SK-N-SH (cell line): ENCODE measurements around the gene LRRC8E. TPM values are rescaled to one million over a fixed set of nuclear protein-coding genes. Genes with fewer than 3 reads are reported as not detected.

Experiments used
- CTCF ChIA-PET: fragments of 300-600, 350-600 bp; formaldehyde crosslinking; extraction: SDS; loops from one replicate; lab custom pipeline; 2021; lab: Yijun Ruan, JAX
- POLR2A ChIA-PET: fragments of 350-600 bp; sonication (Branson Sonifier 250); formaldehyde crosslinking; extraction: SDS; loops from one replicate; lab custom pipeline; 2020; ENCODE audit warnings: antibody characterized with exemption, inconsistent platforms; lab: Yijun Ruan, JAX
- DNase-seq: peaks from one replicate; pipeline ENCODE4 v3.0.0; 2012
- H2AFZ ChIP-seq: fragments of 200-600 bp; sonication (generic); 2 replicates; pipeline ENCODE4 v1.8.1; 2016; ENCODE audit warnings: antibody characterized with exemption, mild to moderate bottlenecking, low read depth
- H3F3A ChIP-seq: fragments of 200-600 bp; sonication (generic); replicated peaks from 2 replicates; pipeline ENCODE3; 2016; ENCODE audit warnings: antibody characterized with exemption, mild to moderate bottlenecking; ENCODE audit not compliant: insufficient read depth
- H3K27ac ChIP-seq, 2 experiments: fragments of 200-500 bp in 1 of 2; fragments of 200-600 bp in 1 of 2; sonication (Bioruptor generic) in 1 of 2; sonication (generic), shearing (Covaris generic) in 1 of 2; 2 replicates each; pipeline versions ENCODE4 v1.5.1 to v1.6.1; 2014 to 2016; ENCODE audit warnings: low read depth in 2 of 2, inconsistent platforms in 1 of 2, low read length in 1 of 2, mild to moderate bottlenecking in 1 of 2, mixed read lengths in 1 of 2
- H3K27me3 ChIP-seq: fragments of 200-600 bp; sonication (generic), shearing (Covaris generic); 2 replicates; pipeline ENCODE4 v1.6.1; 2016; ENCODE audit warnings: mixed run types; ENCODE audit not compliant: insufficient read depth
- H3K36me3 ChIP-seq, 2 experiments: fragments of 200-500 bp in 1 of 2; fragments of 200-600 bp in 1 of 2; sonication (Bioruptor generic) in 1 of 2; sonication (generic) in 1 of 2; replicated peaks in 1 of 2; 2 replicates each; pipeline versions ENCODE3 to v1.5.1; 2014 to 2016; ENCODE audit warnings: low read length in 1 of 2, mild to moderate bottlenecking in 1 of 2; ENCODE audit not compliant: insufficient read depth in 2 of 2, control insufficient read depth in 1 of 2
- H3K4me1 ChIP-seq, 2 experiments: fragments of 200-500 bp in 1 of 2; fragments of 200-600 bp in 1 of 2; sonication (Bioruptor generic) in 1 of 2; sonication (generic), shearing (Covaris generic) in 1 of 2; 2 replicates each; pipeline versions ENCODE4 v1.5.1 to v1.6.1; 2014 to 2016; ENCODE audit warnings: low read depth in 1 of 2, low read length in 1 of 2, mixed run types in 1 of 2; ENCODE audit not compliant: insufficient read depth in 2 of 2, control insufficient read depth in 1 of 2
- H3K4me2 ChIP-seq: fragments of 200-600 bp; sonication (generic), shearing (Covaris generic); 2 replicates; pipeline ENCODE4 v1.6.1; 2017; ENCODE audit warnings: mixed run types
- H3K4me3 ChIP-seq, 2 experiments: fragments of 200-500 bp in 1 of 2; fragments of 200-600 bp in 1 of 2; sonication (Bioruptor generic) in 1 of 2; sonication (generic), shearing (Covaris generic) in 1 of 2; 2 replicates each; pipeline versions ENCODE4 v1.5.1 to v1.8.1; 2014 to 2016; ENCODE audit warnings: low read depth in 2 of 2, inconsistent platforms in 1 of 2, low read length in 1 of 2, mild to moderate bottlenecking in 1 of 2, mixed read lengths in 1 of 2, moderate library complexity in 1 of 2
- H3K79me2 ChIP-seq: fragments of 200-600 bp; sonication (generic); 2 replicates; pipeline ENCODE4 v1.8.1; 2017; ENCODE audit warnings: mild to moderate bottlenecking; ENCODE audit not compliant: insufficient read depth
- H3K9ac ChIP-seq: fragments of 200-600 bp; sonication (generic); 2 replicates; pipeline ENCODE4 v1.6.1; 2017; ENCODE audit warnings: mixed run types
- H3K9me2 ChIP-seq: fragments of 200-600 bp; sonication (generic); 2 replicates; pipeline ENCODE4 v1.6.1; 2017; ENCODE audit warnings: mixed run types
- H3K9me3 ChIP-seq: fragments of 200-600 bp; sonication (generic); 2 replicates; pipeline ENCODE4 v1.6.1; 2017; ENCODE audit warnings: mixed run types, mild to moderate bottlenecking, moderate library complexity
- H4K20me1 ChIP-seq: fragments of 200-600 bp; sonication (generic); 2 replicates; pipeline ENCODE4 v1.6.1; 2017; ENCODE audit warnings: mild to moderate bottlenecking, mixed run types; ENCODE audit not compliant: insufficient read depth
- ELF1 ChIP-seq: IDR thresholded peaks from 2 replicates; pipeline ENCODE4 v1.4.0; 2012
- EP300 ChIP-seq, 2 experiments: IDR thresholded peaks; 2 replicates each; pipeline versions ENCODE4 v1.4.0 to v1.6.1; 2012; ENCODE audit warnings: borderline replicate concordance in 1 of 2, low read depth in 1 of 2, low read length in 1 of 2
- FOXJ3 ChIP-seq: sonication (generic); formaldehyde crosslinking; IDR thresholded peaks from 2 replicates; pipeline ENCODE4 v1.5.1; 2020; ENCODE audit warnings: mild to moderate bottlenecking, missing genetic modification reagents
- FOXM1 ChIP-seq: IDR thresholded peaks from 2 replicates; pipeline ENCODE4 v1.4.0; 2012; ENCODE audit warnings: low read depth, mild to moderate bottlenecking
- GATA2 ChIP-seq: sonication (generic); formaldehyde crosslinking; IDR thresholded peaks from 2 replicates; pipeline ENCODE4 v1.5.0; 2020; ENCODE audit warnings: mild to moderate bottlenecking, missing genetic modification reagents
- JUND ChIP-seq: IDR thresholded peaks from 2 replicates; pipeline ENCODE4 v1.4.0; 2012
- MEF2A ChIP-seq: IDR thresholded peaks from 2 replicates; pipeline ENCODE4 v1.4.0; 2012; ENCODE audit warnings: low read depth, borderline replicate concordance
- POLR2AphosphoS5 ChIP-seq: IDR thresholded peaks from 2 replicates; pipeline ENCODE4 v1.6.1; 2012; ENCODE audit warnings: low read depth, low read length
- RCOR1 ChIP-seq: fragments of 150-350 bp; IDR thresholded peaks from 2 replicates; pipeline ENCODE4 v1.6.1; 2017; ENCODE audit warnings: antibody characterized with exemption, low read length
- SIN3A ChIP-seq: IDR thresholded peaks from 2 replicates; pipeline ENCODE4 v1.6.1; 2012; ENCODE audit warnings: low read depth, mild to moderate bottlenecking, low read length, moderate library complexity, borderline replicate concordance
- TCF12 ChIP-seq: IDR thresholded peaks from 2 replicates; pipeline ENCODE4 v1.4.0; 2012
- YY1 ChIP-seq: IDR thresholded peaks from 2 replicates; pipeline ENCODE4 v1.4.0; 2012; ENCODE audit warnings: low read depth, mild to moderate bottlenecking
- ZBTB33 ChIP-seq: IDR thresholded peaks from 2 replicates; pipeline ENCODE4 v1.4.0; 2012; ENCODE audit warnings: low read depth, borderline replicate concordance
- WGBS: methylation state at CpG from one replicate; pipeline ENCODE4 v1.1.6; 2017; ENCODE audit warnings: low lambda C conversion rate; 5-methylcytosine and 5-hydroxymethylcytosine counted together
- polyA plus RNA-seq, 3 experiments: library from polyadenylated mRNA; depleted of rRNA; stranded (reverse); fragments of >200 nt; gene quantifications; 2 replicates each; pipeline ENCODE4 v1.2.3, GENCODE V29; 2012
- TF ChIP-seq, protein P1 (sequence below): IDR thresholded peaks from 2 replicates; pipeline ENCODE4 v1.4.0; 2012; ENCODE audit warnings: low read depth, borderline replicate concordance

LRRC8E gene
- polyA plus RNA-seq, 1 of the 3 experiments (the other 2 are of a cell fraction), result 0.02 TPM

GRCh38 chr19:7926727-7927604 is 38.7 kb downstream of the LRRC8E start (continued):
- TF ChIP-seq POLR2AphosphoS5 (no peak), FOXM1 (no peak), FOXJ3 (CRISPR knock-in tag) (no peak)
- TF ChIP-seq, all 33 proteins: peak for 0

DNA sequence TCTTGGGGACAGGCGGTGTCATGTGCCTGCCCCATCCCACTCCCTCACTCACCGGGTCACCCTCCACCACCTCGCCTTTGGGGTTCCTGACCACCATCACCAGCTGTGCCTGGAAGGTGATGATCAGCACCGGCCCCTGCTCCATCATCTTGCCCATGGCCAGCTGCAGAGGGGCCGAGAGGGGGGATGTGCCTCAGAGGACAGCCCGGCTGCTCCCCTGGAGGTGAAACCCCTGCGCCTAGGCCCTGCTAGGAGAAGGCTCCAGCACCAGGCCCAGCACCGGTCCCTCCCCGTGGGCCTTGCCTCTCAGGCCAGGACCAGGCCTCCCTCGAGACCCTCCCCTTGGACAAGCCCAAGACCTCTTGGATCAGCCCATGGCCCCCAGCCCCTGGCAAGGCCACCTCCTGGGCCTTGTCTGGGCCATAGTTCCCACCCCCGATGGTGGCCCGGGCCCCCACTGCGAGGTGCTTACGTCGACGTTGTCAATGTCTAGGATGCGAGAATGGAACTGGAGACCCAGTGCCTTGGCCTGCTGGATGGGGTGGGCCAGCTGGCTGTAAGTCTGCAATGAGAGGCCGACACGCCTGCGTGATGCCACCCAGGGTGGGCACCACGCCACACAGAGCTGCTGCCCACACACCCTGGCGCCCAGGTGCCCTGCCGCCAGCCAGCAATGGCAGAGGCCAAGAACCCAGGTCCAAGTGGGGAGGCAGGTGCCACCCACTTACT is 39.5 kb downstream of the LRRC8E start:
- Histone ChIP-seq H3K36me3 (peaks cover 11 to 29% of the 10 kb centered on the region in 2 experiments), H3K9me3 (no peaks in the 10 kb centered on the region), H3K79me2 (peaks cover 9% of the 10 kb centered on the region; the same call in 1 of the 2 replicates), H3K27me3 (no peaks in the 10 kb centered on the region), H3K9me2 (no peaks in the 10 kb centered on the region), H2AFZ (no peak overlapping the region), H3K27ac (peak overlapping the region; percentile 91 to 99), H3K4me3 (no peak overlapping the region), H3F3A (peaks cover 37% of the 10 kb centered on the region), H4K20me1 (peaks cover 21% of the 10 kb centered on the region), H3K4me1 (peaks cover 38 to 48% of the 10 kb centered on the region in 2 experiments), H3K9ac (peak overlapping the region; percentile 73; the same call in 1 of the 2 replicates), H3K4me2 (peak overlapping the region; percentile 90)
- POLR2A ChIA-PET, result no interaction called here
- 91% methylated on average over 14 of the region's 23 CpGs for WGBS
- CTCF ChIA-PET, result interaction anchor here (0.9 to 6.7 kb wide), 7 partner anchors 8 to 75 kb away, joined by 3 to 69 read pairs (median 8); partner anchors contain the start of gene TIMM44
- TF ChIP-seq ZBTB33 (no peak), JUND (no peak), EP300 (IDR thresholded peaks at IDR 0.05; ENCODE audit: borderline replicate concordance in 1 of 2, low read depth in 1 of 2, low read length in 1 of 2) (no peak), TCF12 (no peak), SIN3A (no peak), MEF2A (no peak), GATA2 (no peak), ELF1 (no peak), YY1 (no peak), RCOR1 (no peak), FOXM1 (no peak)
- TF ChIP-seq, protein P1, sequence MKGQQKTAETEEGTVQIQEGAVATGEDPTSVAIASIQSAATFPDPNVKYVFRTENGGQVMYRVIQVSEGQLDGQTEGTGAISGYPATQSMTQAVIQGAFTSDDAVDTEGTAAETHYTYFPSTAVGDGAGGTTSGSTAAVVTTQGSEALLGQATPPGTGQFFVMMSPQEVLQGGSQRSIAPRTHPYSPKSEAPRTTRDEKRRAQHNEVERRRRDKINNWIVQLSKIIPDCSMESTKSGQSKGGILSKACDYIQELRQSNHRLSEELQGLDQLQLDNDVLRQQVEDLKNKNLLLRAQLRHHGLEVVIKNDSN, result no peak
- DNase-seq, result no peak
